ENCODE data around the gene ZNF727.

GRCh38 chr7:63998549-63998948, 46.7 kb upstream of the ZNF727 start, which contains the start of gene ZNF722:
- TF ChIP-seq EZH2 (IDR thresholded peaks at IDR 0.05; ENCODE audit: low read length) (no peak), CTCF (optimal IDR thresholded peaks at IDR 0.05 in 1 of 3, IDR thresholded peaks at IDR 0.05 in 1 of 3, conservative IDR thresholded peaks at IDR 0.05 in 1 of 3; ENCODE audit: extremely low read depth in 1 of 3, insufficient read depth in 2 of 3, low read length in 3 of 3) (no peak)
